ENCODE measurements around the gene CALML4.
A peak's percentile ranks its signal among the peaks of the same experiment; 100 is the strongest.

CALML4 gene

GRCh38 chr15:68192804-68193486 lies 12.2 kb downstream of the CALML4 start:
- no peak for DNase-seq (ENCODE audit: low read depth)
- no peak overlapping the region for H3K4me3 ChIP-seq (ENCODE audit: low read length)
- no peak for TF ChIP-seq CTCF (conservative IDR thresholded peaks at IDR 0.05; ENCODE audit: low read depth, low read length)

GRCh38 chr15:68192117-68192516 lies 13.0 kb downstream of the CALML4 start:
- TF ChIP-seq CTCF (conservative IDR thresholded peaks at IDR 0.05; ENCODE audit: low read depth, low read length) = no peak
- no peak for DNase-seq (ENCODE audit: low read depth)
- no peak overlapping the region for H3K4me3 ChIP-seq (ENCODE audit: low read length)

- no peak for TF ChIP-seq CTCF (conservative IDR thresholded peaks at IDR 0.05; ENCODE audit: low read depth, low read length)
- DNase-seq (ENCODE audit: low read depth) = no peak
- H3K4me3 ChIP-seq (ENCODE audit: low read length) = no peak overlapping the region
Observed at GRCh38 chr15:68191555-68191954, 13.6 kb downstream of the CALML4 start.

GRCh38 chr15:68190048-68190447 lies 15.1 kb downstream of the CALML4 start:
- no peak overlapping the region for H3K4me3 ChIP-seq (ENCODE audit: low read length)
- DNase-seq (ENCODE audit: low read depth) = no peak
- no peak for TF ChIP-seq CTCF (conservative IDR thresholded peaks at IDR 0.05; ENCODE audit: low read depth, low read length)

GRCh38 chr15:68188647-68189046 lies 16.5 kb downstream of the CALML4 start:
- no peak for DNase-seq (ENCODE audit: low read depth)
- TF ChIP-seq CTCF (conservative IDR thresholded peaks at IDR 0.05; ENCODE audit: low read depth, low read length) = no peak
- no peak overlapping the region for H3K4me3 ChIP-seq (ENCODE audit: low read length)

GRCh38 chr15:68187559-68187958 lies 17.6 kb downstream of the CALML4 start:
- DNase-seq (ENCODE audit: low read depth) = peak; percentile 29
- no peak for TF ChIP-seq CTCF (conservative IDR thresholded peaks at IDR 0.05; ENCODE audit: low read depth, low read length)
- H3K4me3 ChIP-seq (ENCODE audit: low read length) = no peak overlapping the region

- H3K4me3 ChIP-seq (ENCODE audit: low read length) = no peak overlapping the region
- no peak for TF ChIP-seq CTCF (conservative IDR thresholded peaks at IDR 0.05; ENCODE audit: low read depth, low read length)
- no peak for DNase-seq (ENCODE audit: low read depth)
Observed at GRCh38 chr15:68186671-68187397, 18.3 kb downstream of the CALML4 start.
